Cerebellar nuclear complex (tissue), 1 donor: ENCODE results near the gene DUSP22.

Experiments
- DNase-seq, 2 experiments: peaks; one replicate each; lab custom pipeline; 2025; lab: John Stamatoyannopoulos, UW

Gene DUSP22

GRCh38 chr6:395432-396125 lies 103.3 kb downstream of the DUSP22 start:
- DNase-seq, result no peak

GRCh38 chr6:396126-396520 lies 103.8 kb downstream of the DUSP22 start:
- no peak for DNase-seq

GRCh38 chr6:397056-397455 lies 104.8 kb downstream of the DUSP22 start:
- DNase-seq, result no peak

GRCh38 chr6:397604-398003 lies 105.3 kb downstream of the DUSP22 start:
- DNase-seq, result no peak

GRCh38 chr6:398065-398464 lies 105.8 kb downstream of the DUSP22 start:
- no peak for DNase-seq

GRCh38 chr6:398558-399078 lies 106.3 kb downstream of the DUSP22 start:
- no peak for DNase-seq

- DNase-seq, result no peak
Observed at GRCh38 chr6:399785-400534, 107.7 kb downstream of the DUSP22 start.

GRCh38 chr6:400815-401214 lies 108.5 kb downstream of the DUSP22 start:
- no peak for DNase-seq
